ENCODE results near the gene THBS1.

GRCh38 chr15:39623529-39623931 lies 42.7 kb downstream of the THBS1 start:
- no peak for TF ChIP-seq CTCF (IDR thresholded peaks at IDR 0.05; ENCODE audit: low read length)
- TF ChIP-seq EZH2 (IDR thresholded peaks at IDR 0.05; ENCODE audit: borderline replicate concordance, low read length) = no peak
